H4 (cell line): ENCODE measurements around the gene PLAAT4. TPM values are rescaled to one million over a fixed set of nuclear protein-coding genes. Genes with fewer than 3 reads are reported as not detected.
"Not testable (repeated sequence)": the region's sequence is repeated elsewhere in the genome, so short reads cannot be mapped to it uniquely, and the experiment has no call there.

Experiments
- DNase-seq: peaks from one replicate; pipeline ENCODE4 v3.0.0-alpha.2; 2015; ENCODE audit warnings: low spot score
- total RNA-seq: library from RNA; depleted of rRNA; stranded (reverse); fragments of >200 nt; shearing (Covaris generic); gene quantifications from 2 replicates; pipeline ENCODE4 v1.2.3, GENCODE V29; 2014

Gene PLAAT4
- total RNA-seq, 1 experiment from 2014 or later: 72.0 TPM

DNA sequence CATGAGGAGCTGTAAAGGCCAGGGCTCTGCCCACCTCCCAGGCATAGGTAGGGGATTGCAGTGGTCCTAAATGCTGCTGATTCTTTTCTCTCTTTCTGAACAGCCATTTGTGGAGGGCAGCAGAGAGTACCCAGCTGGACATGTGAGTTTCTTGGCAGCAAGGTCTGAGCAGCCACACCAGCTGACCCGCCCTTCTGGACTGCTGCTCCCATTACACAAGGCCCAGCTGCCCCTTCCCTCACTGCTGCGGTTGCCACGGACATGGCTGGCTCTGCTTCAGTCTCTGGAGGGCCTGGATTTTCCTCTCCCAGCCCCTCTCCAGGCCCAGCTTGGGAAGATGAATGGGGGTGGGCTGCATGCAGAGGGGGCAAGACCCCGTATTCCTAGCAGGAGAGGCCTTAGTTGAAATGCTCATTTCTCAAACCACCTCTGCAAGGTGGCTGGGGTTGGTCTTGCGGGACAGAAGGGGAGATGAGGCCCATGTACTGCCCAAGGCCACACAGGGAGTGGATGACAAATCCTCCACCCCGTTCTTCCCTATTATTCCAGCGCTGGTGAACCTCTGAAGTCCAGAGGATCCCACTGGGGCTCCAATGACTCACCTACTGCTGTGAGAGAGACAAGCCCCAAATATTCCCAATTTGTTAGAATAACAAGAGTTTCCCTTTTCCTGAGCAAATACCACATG, 26.1 kb upstream of the PLAAT4 start:
- no peak for DNase-seq

DNA sequence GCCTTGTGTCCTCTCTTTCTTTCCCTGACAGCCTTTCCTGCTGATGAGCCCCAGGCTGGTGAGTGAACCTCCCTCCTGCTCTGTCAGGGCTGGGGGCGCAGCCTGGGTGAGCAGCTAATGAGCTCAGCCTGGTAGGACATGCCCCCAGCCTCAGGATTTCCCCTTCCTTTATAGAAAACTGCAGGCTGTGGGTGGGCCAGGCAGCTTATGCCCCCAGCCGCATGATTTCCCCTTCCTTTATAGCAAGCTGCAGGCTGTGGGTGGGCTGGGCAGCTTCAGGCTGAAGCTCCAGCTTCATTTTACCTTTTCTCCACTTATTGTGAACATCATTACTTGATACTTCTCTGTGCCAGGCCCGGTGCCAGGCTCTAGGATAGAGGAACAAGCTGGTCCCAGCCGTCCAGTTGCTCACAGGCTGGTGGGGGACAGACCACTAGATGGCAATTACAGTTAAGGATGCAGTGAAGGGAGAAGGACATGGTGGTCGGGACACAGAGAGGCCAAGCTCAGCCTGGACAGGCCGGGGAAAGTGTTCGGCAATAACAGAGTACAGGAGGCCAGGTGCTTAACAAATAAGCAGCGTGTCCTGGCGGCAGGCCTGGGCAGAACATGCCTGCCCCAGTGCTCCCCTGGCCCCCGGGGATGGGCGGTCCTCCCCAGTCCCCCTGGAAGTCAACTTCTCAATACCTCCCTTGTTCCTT, 25.4 kb upstream of the PLAAT4 start:
- no peak for DNase-seq

DNA sequence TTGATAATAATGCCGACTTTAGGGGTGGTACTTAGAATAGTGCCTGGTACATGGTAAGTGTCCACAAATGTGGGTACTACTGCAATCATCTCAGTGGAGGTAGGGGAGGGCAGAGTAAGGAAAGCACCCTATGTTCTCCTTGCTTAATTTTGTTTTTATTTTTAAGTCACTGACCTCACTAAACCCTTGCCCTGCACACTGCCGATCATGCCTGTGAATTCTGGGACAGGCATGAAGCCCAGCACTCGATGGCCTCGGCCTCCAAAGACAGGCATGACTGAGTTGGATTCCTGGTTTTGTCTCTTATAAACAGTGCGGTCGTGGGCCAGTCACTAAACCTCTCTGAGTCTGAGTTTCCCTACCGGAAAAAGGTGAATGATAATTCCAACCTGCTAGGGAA, 23.8 kb upstream of the PLAAT4 start:
- no peak for DNase-seq

DNA sequence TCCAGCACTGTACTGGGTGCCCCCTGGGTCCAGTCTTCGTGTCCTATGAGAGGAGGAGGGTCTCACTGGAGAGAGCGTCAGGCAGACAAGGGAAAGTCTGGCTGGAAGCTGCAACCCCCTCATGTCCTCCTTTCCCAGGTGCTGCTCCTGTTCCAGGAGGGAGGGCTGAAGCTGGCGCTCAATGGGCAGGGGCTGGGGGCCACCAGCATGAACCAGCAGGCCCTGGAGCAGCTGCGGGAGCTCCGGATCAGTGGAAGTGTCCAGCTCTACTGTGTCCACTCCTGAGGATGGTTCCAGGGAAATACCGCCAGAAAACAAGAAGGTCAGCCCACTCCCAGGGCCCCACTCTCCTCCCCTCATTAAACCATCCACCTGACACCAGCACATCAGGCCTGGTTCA, 20.5 kb upstream of the PLAAT4 start:
- DNase-seq: no peak

DNA sequence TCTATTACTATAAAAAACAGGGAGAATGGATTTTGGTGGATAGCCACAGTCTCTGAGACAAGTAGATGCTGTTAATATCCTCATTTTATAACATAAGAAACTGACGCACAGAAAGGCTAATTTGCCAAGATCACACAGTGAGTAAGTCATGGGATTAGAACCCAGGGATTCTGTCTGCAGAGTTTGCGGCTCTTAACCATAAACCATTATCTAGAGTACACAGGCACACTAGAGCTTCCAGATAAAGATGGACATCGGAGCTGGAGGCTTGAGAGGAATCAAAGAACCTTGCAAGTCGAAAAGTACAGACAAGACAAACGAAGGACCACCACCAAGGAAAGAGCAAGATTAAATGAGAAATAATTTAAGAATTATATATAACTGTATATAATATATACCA, 19.5 kb upstream of the PLAAT4 start:
- no peak for DNase-seq

DNA sequence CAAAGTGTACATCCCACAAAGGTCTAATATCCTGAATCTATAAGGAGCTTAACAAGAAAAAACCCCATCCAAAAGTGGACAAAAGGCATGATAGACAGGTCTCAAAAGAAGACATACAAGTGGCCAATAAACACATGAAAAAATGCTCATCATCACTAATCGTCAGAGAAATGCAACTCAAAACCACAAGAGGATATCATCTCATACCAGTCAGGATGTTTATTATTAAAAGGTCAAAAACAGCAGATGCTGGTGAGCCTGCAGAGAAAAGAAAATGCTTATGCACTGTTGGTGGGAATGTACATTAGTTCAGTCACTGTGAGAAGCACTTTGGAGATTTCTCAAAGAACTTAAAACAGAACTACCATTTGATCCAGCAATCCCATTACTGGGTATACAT, 18.1 kb upstream of the PLAAT4 start:
- peak; percentile 51 for DNase-seq

DNA sequence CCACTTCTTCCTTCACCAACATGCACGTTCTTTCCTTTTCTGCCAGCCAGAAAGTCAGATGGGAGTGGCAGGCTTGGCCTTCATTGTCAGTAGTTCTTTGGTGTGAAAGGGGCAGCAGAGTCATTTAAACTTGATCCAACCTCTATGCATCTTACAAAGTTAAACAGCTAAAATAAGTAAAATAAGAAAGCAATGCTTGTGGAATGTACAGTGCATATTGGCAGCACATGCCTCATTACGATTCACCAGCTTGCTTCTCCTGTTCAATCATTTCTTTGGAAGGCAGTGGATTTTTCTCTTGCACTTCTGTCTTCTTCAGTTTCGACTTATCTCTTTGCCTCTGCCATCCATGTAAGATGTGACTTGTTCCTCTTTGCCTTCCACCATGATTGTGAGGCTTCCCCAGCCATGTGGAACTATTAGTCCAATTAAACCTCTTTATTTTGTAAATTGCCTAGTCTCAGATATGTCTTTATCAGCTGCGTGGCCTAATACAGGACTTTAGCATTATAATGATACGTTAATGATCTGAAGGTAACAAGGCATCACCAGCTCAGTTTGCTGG, 15.9 kb upstream of the PLAAT4 start:
- no peak for DNase-seq

DNA sequence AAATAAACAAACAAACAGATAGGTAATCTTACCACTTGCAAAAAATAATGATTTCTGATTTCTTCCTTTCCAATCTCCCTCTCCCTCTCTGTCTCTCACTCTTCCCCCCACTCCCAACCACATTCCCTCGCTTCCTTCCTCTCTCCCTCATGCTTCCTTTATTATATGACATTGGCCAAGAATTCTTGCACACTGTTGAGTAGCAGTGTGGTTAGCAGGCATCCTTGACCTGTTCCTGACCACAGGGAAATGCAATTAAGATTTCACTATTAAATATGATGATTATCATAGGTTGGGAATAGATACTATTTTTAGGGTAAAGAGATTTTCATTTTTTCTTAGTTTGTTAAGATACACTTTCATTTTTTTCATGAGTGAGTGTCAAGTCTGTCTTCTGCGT, 14.7 kb upstream of the PLAAT4 start:
- no peak for DNase-seq

DNA sequence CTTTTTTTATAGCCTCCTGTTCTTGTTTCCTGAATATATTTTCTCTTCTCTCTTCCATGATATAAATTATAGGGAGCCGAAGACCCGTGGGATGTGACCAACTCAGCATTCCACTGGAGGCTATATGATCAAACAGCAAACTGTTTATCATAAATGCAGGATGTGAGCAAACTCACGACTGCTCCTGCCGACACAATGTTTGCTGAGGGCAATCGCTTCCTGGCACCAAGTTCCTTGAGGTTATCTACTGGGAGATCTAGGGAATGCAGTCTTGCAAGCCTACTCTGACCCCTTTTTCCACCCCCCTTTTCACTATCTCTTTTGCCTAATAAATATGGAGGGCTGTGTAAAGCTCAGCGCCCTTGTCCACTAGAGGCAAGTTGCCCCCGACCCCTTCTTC, 13.5 kb upstream of the PLAAT4 start:
- no peak for DNase-seq

DNA sequence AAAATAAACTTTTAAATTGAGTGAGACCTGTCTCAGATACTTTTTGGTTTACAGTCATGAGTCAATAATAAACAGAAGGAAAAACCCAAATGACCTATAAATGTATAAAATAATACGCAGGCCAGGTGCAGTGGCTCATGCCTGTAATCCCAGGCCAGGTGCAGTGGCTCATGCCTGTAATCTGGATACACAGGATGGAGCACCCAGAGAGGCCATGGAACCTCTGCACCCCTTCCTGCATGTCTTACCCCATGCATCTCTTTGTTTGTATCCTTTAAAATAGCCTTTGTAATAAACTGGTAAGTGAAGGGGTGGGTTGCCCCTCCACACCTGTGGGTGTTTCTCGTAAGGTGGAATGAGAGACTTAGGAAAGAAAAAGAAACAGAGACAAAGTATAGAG, 8.9 kb upstream of the PLAAT4 start:
- DNase-seq: no peak

DNA sequence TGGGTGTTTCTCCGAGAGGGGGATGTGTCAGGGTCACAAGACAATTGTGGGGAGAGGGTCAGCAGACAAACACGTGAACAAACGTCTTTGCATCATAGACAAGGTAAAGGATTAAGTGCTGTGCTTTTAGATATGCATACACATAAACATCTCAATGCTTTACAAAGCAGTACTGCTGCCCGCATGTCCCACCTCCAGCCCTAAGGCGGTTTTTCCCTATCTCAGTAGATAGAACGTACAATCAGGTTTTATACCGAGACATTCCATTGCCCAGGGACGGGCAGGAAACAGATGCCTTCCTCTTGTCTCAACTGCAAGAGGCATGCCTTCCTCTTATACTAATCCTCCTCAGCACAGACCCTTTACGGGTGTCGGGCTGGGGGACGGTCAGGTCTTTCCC, 8.5 kb upstream of the PLAAT4 start:
- not testable (repeated sequence) for DNase-seq

DNA sequence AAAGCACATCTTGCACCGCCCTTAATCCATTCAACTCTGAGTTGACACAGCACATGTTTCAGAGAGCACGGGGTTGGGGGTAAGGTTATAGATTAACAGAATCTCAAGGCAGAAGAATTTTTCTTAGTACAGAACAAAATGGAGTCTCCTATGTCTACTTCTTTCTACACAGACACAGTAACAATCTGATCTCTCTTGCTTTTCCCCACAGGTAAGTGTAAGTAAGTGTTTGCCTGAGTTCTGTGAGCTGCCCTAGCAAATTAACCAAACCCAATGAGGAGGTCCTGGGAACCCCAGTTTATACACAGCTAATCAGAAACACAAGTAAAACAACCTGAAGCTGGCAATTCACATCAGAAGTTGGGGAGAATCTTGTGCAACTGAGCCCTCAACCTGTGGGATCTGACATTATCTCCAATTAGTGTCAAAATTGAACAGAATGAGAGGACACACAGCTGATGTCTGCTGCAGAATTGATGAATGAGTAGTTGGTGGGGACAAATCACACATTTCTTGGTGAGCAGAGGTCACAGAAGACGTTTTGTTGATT, 7.8 kb upstream of the PLAAT4 start:
- not testable (repeated sequence) for DNase-seq

DNA sequence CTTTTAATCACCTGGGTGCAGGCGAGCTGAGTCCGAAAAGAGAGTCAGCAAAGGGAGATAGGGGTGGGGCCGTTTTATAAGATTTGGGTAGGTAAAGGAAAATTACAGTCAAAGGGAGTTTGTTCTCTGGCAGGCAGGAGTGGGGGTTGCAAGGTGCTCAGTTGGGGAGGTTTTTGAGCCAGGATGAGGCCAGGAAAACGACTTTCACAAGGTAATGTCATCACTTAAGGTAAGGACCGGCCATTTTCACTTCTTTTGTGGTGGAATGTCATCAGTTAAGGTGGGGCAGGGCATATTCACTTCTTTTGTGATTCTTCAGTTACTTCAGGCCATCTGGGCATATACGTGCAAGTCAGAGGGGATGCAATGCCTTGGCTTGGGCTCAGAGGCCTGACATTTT, 7.2 kb upstream of the PLAAT4 start:
- DNase-seq: not testable (repeated sequence)

DNA sequence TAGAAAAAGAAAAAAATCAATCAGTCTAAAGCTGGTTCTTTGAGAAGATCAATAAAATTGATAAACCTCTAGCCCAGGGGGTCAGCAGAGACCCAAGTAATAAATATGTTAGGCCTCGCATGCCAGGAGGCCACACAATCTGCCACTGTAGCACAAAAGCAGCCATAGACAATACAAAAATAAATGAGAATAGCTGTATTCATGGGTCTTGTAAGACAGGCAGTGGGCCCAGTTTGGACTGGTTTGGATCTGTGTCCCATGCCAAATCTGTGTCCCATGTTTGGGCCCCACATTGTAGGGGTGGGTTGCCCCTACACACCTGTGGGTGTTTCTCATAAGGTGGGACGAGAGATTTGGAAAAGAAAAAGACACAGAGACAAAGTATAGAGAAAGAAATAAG, 6.6 kb upstream of the PLAAT4 start:
- DNase-seq: no peak

DNA sequence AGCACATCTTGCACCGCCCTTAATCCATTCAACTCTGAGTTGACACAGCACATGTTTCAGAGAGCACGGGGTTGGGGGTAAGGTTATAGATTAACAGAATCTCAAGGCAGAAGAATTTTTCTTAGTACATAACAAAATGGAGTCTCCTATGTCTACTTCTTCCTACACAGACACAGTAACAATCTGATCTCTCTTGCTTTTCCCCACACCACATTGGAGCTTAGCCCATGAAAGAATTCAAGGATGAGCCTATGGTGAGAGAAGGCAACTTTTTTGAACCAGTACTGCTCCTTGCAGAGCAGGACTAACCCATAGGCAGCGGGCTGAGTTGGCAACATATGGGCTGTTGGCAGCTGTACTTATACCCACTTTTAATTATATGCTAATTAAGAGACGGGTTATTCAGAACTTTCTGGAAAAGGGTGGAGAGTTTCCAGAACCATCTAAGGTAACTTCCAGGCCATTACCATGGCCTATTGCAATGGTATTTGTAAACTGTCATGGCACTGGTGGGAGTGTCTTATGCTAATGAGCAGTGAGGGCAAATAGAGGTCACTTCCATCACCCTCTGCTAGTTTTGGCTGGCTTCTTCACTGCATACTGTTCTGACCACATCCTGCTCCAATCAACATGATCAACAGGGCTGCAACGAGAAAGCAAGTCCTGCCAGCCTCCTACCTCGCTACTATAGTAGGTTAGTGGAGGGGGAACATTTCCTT, 5.4 kb upstream of the PLAAT4 start:
- DNase-seq: peak; percentile 90

DNA sequence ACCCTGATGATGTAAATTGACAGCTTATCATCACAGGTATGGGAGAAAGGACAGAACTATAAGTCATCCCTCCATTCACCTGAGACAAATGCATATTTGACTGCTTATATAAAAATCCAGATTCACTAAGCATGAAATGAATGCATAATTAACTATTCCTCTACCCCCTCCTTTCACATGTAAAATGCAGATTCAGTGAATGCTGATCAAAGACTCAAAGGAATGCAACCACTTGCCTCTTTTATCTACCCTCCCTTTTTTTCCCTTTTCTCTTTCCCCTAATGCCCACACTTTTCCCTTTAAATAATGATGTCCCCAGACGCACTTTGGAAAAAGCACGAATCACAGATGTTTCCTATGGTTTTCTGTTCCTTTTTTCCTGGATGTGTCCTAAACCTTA, 4.5 kb upstream of the PLAAT4 start:
- DNase-seq: no peak

DNA sequence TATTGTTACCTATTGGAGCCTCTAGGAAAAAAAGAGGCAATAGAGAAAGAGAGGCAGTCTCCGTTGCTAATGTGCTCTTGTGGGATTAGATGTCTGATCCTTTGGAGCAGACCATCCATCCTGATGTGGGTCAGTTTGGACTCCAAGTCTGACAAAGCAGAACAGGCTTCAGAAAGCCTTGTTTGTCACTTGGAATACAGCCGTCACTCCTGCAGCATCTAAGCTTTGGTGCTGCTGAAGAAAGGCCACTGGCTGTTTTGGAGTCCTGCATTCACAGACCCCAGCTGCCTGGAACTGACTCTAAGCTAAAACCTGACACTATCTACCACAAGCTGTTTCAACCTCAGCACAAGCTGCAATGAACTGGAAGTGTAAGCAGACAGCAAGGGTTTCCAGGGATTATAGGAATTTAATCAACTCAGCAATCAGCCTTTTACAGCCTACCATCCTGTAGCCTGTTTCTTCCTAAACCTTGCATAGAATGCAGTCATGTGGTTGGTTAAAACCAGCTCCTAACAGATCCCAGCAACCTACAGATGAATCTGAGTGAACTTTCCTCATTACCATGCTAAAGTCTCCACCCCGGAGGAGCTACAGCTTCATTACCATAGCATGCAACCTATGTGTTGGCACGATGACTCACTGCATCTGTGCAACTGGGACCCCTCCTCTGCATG, 3.7 kb upstream of the PLAAT4 start:
- DNase-seq: no peak

DNA sequence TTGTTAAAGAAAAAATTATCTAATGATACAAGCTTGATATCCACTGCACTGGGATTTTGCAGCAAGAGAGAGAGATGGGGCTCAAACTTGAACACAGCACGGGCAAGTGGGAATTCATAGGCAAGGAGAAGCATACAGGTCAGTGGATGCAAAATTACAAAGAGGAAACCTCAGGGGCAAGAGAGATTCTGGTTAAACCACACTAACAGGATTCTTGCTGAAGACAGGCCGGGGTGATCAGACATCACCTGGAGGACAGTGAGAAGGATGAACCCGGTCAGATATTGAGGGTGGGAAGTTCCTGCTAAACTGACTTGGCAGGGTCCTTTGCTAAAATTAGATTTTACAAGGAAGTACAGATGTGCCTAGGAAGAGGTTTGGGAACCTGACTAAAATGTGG, 2.5 kb upstream of the PLAAT4 start:
- DNase-seq: no peak

DNA sequence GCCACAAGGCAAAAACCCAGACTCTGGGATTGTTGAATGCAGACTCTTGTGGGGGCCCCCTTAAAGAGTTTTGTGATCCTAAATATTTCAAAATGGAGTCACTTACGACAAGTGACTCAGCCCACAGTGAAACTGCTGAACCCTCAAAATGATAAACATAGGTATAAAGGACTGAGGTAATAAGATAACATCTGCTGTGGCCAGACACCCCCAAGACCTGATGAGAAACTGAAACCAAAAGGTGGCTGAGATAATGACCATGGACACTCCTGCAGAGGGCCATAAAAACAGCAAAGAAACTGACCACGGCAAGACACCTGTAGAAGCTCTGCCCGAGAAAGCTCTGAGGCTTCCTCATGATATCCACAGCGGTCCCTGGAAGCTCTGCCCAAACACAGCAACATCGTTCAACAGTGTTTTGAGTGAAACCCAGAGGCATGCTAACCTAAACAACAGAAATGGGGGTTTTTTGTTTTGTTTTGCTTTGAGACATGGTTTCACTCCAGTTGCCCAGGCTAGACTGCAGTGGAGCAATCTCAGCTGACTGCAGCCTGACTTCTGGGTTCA, 1.6 kb upstream of the PLAAT4 start:
- no peak for DNase-seq

DNA sequence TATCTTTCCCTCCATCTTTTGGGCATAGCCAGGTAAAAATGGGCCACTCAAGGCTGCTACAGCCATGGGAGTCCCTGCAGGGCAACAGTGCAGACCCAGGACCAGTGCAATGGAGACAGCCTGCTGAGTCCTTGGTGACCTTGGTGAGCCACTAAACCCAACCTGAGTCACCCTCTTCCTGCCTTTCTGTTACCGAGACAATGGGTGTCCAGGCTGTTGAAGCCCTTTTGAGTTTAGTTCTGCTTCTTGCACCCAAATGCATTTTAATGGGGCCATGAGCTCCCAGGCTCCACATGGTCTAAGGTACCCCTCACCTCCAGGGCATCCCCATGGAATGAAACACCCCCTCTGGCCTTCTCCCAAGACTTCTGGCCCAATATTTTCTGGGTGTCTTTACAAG, 874 bp upstream of the PLAAT4 start:
- no peak for DNase-seq

DNA sequence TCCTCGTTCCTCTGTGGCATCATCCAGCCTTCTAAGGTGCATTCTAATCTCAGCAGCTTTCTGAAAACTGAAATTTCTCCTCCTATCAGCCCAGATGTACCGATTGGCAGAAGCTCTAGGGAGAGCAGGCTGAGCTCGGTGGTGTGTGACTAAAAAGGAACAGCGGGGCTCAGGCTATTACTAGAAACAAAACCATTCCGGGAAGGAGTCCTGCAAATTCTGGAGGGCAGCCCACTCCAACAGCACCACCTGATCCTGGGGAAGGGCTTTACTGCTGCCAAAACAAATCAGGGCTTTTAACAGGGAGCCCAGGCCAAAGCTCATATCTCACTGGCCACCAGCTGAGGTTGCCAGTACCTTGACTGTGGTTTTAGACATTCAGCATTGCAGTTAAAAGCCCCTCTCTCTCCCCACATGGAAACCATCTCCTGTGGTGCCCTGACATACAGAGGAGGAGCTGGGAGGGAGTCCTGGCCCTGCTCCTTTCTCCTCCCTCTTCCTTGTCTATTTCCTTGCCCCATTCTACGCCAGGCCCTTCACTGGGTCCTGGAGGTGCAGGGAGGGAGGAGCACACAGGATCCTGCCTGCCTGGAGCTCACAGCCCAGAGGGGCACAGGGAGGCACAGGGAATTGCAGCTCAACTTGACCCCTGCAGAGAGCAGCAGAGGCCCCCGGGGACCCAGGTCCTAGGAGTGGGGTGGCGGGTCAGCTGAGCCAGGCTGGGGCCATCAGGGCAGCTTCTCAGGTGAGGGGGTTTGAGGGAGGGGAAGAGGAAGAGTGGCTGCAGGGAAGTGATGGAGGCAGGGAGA, 889 bp downstream of the PLAAT4 start:
- peak; percentile 61 for DNase-seq
